GM12875 (cell line): ENCODE data around the gene STEAP1B.
"Not testable (repeated sequence)": the region's sequence is repeated elsewhere in the genome, so short reads cannot be mapped to it uniquely, and the experiment has no call there.

Experiments
- H3K4me3 ChIP-seq: one replicate; pipeline ENCODE4 v1.5.1; 2011; ENCODE audit warnings: low read depth, low read length, control low read depth
- TF ChIP-seq, protein P1 (sequence below): IDR thresholded peaks from 2 replicates; pipeline ENCODE4 v1.5.1; 2011; ENCODE audit warnings: low read depth, mild to moderate bottlenecking, control low read depth, inconsistent platforms, low read length, moderate library complexity, borderline replicate concordance; ENCODE audit not compliant: insufficient read depth

STEAP1B gene

DNA sequence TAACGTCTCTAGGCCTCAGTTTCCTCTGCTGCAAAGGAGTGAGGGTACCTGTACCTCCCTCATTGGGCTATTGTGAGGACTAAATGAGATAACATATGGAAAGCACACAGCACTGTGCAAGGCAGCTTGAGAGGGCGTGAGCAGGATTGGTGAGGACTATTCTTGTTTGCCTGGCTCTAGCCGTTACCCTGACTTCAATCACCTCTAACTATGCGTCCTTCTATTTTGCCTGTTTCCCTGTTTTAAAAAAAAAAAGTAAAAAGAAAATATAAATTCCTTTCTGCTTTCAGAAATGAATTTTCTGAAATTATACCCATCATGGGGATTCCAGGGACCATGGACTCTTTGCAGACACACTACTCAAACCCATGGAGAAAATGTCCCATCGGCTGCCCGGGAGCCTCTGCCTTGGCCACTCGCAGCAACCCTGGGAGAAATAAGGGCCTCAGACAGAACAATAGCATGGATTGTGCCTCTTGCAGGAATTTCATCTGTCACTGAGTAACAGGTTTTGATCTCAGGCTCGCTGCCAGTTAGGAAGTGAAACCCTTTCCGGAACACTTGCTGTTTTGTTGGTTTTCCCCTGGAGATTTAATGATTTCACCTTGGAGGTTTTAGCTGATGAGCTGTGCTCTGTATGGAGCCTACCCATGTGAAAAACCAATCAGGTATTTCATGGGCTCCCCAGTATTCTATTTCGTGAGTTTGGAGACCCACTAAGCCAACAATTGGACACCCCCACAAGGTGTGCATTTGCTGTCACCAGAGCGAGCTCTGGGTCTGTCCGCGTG lies 55.6 kb downstream of the STEAP1B start:
- no peak overlapping the region for H3K4me3 ChIP-seq
- TF ChIP-seq, protein P1, sequence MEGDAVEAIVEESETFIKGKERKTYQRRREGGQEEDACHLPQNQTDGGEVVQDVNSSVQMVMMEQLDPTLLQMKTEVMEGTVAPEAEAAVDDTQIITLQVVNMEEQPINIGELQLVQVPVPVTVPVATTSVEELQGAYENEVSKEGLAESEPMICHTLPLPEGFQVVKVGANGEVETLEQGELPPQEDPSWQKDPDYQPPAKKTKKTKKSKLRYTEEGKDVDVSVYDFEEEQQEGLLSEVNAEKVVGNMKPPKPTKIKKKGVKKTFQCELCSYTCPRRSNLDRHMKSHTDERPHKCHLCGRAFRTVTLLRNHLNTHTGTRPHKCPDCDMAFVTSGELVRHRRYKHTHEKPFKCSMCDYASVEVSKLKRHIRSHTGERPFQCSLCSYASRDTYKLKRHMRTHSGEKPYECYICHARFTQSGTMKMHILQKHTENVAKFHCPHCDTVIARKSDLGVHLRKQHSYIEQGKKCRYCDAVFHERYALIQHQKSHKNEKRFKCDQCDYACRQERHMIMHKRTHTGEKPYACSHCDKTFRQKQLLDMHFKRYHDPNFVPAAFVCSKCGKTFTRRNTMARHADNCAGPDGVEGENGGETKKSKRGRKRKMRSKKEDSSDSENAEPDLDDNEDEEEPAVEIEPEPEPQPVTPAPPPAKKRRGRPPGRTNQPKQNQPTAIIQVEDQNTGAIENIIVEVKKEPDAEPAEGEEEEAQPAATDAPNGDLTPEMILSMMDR, result no peak

DNA sequence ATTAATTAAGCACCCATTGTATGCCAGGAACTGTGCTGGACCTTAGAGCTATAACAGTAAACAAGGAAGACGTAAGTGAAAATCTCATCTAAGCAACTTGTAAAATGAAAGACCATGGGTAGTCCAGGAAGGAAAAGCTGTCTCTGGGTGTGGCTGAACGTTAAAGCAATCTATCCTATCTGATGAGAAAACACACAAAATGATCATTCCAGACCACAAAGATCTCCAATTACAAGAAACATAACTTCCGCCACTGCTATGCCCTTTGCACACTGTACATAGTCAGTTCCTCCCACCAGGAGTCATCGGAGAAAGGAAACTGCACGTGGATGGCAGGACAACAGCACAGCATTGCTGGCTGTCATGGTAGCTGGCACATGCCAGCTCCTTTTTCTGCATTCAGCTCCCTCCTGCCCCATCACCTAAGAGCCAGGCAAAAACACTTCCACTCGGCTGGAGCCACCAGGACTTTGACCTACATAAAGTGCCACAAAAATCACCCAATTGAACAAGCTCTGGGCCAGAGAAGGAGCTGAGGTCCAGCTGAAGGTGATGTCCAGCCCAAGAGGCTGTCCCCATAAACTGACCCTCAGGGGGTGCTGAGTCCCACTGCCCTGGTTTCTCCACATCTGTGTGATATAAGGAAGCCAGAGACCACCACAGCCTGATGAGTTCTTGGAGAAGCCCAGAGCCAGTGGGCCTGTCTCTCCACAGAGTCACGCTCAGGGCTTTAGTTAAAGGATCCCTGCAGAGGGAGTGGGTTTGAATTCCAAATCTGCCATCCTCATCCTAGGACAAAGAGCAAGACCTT lies 56.4 kb downstream of the STEAP1B start:
- TF ChIP-seq, protein P1, result no peak
- no peak overlapping the region for H3K4me3 ChIP-seq

DNA sequence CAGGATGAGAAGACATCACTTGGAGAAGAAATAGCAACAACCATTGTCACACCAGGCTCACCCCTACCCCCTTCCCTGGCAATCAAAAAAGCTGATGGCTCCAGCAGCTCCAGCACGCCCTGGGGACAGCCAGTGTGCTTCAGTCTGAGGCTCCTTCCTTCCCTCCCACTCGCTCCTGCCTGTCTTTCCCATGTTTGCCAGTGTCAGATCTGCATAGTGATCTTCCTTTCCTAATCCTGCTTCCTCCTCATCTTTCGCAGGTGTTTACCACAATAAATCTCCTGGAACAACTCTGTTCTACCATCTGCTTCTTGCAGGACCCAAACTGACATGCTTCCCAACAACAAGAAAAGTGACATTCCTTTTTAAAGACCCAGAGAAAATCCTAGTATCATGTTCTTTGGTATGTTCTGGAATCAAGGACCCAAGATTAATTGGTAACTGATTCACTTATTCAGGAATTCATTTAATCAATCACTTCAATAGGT lies 57.1 kb downstream of the STEAP1B start:
- no peak overlapping the region for H3K4me3 ChIP-seq
- TF ChIP-seq, protein P1, result no peak

DNA sequence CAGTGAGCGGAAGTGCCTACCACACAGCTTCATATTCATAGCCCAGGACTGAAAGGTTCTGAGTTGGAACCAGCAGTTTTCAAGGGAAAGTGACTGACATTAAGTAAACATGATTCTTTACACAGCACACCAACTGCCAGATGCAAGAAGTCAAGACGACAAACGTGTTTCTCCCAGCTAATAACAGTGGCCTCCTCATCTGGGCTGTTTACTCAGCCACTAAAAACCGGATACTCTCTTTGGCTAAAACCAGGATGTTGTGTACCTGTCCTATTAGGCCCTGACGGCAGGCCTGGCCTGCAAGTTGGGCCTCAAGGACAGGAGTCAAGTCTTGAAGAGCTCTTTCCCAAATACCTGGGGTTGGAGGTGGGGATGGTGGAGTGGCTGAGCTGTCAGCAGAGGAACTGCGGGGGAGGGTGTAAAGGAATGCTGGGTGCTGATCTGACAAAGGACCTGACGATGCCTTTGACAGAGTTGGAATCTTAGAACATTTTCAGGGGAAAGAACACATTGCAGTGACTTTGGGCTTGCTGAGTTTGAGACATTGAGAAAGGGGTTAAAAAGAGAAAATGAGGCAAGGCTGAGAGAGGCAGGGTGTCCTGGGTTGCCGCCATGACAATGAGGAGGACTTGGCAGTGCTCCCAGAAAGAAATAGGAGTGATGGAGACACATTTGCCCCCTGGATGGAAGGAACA lies 57.7 kb downstream of the STEAP1B start:
- H3K4me3 ChIP-seq, result no peak overlapping the region
- TF ChIP-seq, protein P1, result no peak

DNA sequence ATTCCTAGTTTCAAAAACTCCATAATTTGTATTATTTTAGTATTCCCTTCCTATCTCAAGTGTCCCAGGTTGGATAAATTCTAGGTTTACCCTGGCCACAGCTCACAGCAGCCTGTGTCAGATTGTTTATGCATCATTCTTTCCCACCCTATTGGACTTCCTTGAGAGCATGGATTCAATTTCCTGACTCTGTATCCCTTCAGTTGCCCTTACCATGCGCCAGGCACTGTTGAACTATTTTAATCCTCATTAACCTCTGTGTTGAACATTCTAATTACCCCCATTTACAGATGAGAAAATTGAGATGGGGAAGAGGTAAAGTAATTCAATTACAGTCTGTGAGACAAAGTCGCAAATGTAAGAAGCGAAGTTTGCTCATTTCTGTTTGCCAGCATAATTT lies 58.8 kb downstream of the STEAP1B start:
- TF ChIP-seq, protein P1, result no peak
- no peak overlapping the region for H3K4me3 ChIP-seq

DNA sequence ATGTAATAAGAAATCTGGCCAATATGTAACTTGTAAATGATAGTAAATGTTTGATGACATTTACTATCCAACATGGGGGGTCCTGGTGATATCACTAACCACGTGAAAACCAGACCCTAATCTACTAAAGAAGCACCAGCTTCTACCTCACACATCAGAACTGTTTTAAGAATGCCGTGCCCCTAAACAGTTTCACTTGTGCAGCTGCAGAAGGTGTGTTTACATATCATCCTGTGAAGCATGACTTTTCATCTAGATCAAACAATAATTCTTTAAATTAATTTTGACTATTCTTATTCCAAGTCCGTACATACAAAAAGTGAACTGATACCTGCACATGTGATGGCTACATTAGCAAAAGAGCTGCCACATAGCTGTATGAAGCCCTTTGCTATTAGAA lies 61.0 kb downstream of the STEAP1B start:
- TF ChIP-seq, protein P1, result no peak

DNA sequence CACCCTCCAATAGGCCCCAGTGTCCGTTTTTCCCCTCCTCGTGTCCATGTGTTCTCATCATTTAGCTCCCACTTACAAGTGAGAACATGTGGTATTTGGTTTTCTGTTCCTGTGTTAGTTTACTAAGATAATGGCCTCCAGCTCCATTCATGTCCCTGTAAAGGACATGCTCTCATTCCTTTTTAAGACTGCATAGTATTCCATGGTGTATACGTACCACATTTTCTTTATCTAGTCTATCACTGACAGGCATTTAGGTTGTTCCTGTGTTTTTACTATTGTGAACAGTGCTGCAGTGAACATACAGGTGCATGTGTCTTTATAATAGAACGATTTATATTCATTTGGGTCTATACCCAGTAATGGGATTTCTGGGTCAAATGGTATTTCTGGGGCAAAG lies 63.4 kb downstream of the STEAP1B start:
- H3K4me3 ChIP-seq, result not testable (repeated sequence)

More for the DNA sequence above, 61.0 kb downstream of the STEAP1B start:
- no peak overlapping the region for H3K4me3 ChIP-seq
